Tibial nerve (tissue), 4 donors: ENCODE measurements around the gene PTPRU.

Experiments used
- EP300 ChIP-seq, 2 donors: sonication (generic); formaldehyde crosslinking; IDR thresholded peaks; one replicate each; pipeline ENCODE4 v1.6.1; 2017; ENCODE audit warnings: antibody characterized with exemption in 2 of 2, mild to moderate bottlenecking in 1 of 2
- POLR2A ChIP-seq, 2 donors: fragments of 450-650 bp; IDR thresholded peaks; one replicate each; pipeline ENCODE4 v1.6.1; 2017; ENCODE audit warnings: antibody characterized with exemption in 2 of 2, mild to moderate bottlenecking in 2 of 2, moderate library complexity in 2 of 2
- TF ChIP-seq, protein P1 (sequence below), 5 experiments: fragments of 200-600 bp in 3 of 5; fragments of 450-650 bp in 2 of 5; sonication (generic) in 3 of 5; IDR thresholded peaks; one replicate each; pipeline ENCODE4 v1.5.1; 2016 to 2019; ENCODE audit warnings: antibody characterized with exemption in 5 of 5, mild to moderate bottlenecking in 3 of 5, moderate library complexity in 2 of 5

DNA sequence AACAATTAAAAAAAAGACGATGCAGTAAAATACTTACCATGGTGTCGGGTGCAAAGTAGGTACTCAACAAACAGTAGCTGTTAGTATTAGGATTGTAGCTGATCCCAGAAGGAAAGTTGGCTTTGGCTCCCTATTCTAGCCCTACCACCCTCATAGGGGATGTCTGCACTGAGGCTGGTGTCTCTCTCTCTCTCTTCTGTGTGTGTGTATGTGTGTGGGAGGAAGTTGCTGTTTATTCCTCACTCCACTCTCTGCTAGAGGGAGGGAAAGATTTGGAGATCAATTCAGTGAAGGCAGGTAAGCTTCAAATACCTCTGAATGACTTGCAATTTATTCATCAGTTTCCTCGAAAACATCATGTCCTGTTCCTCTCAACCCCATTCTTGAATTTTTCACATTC is 124.4 kb downstream of the PTPRU start:
- TF ChIP-seq, protein P1, sequence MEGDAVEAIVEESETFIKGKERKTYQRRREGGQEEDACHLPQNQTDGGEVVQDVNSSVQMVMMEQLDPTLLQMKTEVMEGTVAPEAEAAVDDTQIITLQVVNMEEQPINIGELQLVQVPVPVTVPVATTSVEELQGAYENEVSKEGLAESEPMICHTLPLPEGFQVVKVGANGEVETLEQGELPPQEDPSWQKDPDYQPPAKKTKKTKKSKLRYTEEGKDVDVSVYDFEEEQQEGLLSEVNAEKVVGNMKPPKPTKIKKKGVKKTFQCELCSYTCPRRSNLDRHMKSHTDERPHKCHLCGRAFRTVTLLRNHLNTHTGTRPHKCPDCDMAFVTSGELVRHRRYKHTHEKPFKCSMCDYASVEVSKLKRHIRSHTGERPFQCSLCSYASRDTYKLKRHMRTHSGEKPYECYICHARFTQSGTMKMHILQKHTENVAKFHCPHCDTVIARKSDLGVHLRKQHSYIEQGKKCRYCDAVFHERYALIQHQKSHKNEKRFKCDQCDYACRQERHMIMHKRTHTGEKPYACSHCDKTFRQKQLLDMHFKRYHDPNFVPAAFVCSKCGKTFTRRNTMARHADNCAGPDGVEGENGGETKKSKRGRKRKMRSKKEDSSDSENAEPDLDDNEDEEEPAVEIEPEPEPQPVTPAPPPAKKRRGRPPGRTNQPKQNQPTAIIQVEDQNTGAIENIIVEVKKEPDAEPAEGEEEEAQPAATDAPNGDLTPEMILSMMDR (IDR thresholded peaks at IDR 0.05), result no peak
- no peak for TF ChIP-seq POLR2A (IDR thresholded peaks at IDR 0.05)
- no peak for TF ChIP-seq EP300 (IDR thresholded peaks at IDR 0.05)
